ENCODE data around the gene C16orf54.

DNA sequence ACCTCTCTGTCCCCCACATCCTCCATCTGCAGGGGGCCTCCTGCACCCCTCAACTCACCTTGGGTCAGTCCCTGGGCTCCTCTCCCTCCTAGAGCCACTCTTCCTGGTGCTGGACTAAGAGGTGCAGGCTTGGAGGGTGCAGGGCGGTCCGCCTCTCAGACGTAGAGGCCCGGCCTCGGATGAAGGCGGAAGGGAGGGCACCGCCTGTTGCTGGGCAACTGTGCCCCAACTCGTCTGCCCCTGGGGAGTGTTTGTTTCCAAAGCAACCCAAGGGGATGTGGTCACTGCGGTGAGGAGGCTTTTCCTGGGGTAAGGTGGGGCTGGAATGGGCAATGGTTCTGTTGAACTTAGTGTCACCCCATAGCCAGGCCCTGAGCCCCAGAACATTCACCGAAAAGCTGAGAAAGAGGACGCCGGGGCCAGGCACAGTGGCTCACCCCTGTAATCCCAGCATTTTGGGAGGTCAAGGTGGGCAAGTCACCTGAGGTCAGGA is at the start of gene C16orf54:
- TF ChIP-seq TAF1 (IDR thresholded peaks at IDR 0.05; ENCODE audit: borderline replicate concordance, low read depth, low read length): no peak
- TF ChIP-seq POLR2A (IDR thresholded peaks at IDR 0.05; ENCODE audit: low read depth, low read length): no peak
- TF ChIP-seq POLR2AphosphoS5 (IDR thresholded peaks at IDR 0.05; ENCODE audit: low read depth, low read length): 0 out of 2 replicates have a peak, but pooled peaks have one; percentile 38

All from GM12892 (cell line).